Occipital lobe (tissue), 2 donors: Measurements from ENCODE around the gene DGKG. TPM values are rescaled to one million over a fixed set of nuclear protein-coding genes. Genes with fewer than 3 reads are reported as not detected.

Experiments
- DNase-seq: peaks from one replicate; lab custom pipeline; 2025; lab: John Stamatoyannopoulos, UW
- total RNA-seq: library from RNA; depleted of rRNA; stranded (reverse); fragments of >200 nt; gene quantifications from one replicate; pipeline ENCODE4 v1.2.3, GENCODE V29; 2014

Gene DGKG
- total RNA-seq, 1 donor from 2014 or later, result 3.0 TPM

- DNase-seq, result no peak
These were observed 183.6 kb downstream of the DGKG start for GRCh38 chr3:186178412-186178811.

DNA sequence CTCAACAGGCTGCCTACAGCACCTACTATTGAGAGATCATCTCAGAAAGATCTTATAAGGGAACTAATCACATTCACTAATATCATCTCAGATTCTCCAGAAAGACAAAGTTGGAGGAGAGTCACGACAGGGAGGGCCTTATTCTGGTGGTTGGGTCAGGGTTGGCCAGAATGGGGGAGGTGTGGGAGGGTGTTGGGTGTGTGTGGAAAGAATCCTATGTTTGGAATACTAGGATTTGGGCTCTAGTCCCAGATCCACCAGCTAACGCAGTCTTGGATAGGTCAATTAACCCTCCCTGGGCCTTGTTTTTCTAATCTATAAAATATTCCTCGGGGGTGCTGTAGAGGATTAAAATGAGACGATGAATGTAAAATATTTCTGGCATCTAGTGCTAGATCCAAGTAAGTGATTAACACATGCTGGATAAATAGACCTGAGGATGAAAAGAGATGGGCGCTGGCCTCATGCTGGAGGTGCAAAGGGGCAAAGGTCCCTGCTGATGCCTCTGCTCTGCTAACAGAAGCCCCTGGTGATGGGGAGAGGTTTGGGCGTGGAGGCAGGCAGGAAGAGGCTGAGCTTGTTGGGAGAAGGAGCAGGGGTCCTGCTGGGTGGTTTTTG is 185.6 kb downstream of the DGKG start:
- no peak for DNase-seq

GRCh38 chr3:186173224-186173815 is 188.7 kb downstream of the DGKG start:
- no peak for DNase-seq

- DNase-seq, result no peak
These were observed 189.7 kb downstream of the DGKG start for GRCh38 chr3:186172353-186172752.

DNA sequence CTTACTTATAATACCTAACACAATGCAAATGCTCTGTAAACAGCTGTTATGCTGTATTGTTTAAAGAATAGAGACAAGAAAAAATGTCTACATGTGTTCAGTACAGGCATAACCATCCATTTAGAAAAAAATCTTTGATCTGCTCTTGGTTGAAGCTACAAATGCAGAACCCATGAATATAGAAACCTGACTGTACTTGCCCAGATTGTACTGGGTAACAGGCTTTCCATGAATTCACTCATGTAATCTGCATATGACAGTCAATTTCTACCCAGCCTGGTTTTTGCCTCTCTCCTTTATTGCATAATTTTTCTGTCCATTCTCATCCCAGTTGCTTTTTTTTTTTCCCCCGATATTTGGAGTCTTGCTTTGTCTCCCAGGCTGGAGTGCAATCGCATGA is 190.5 kb downstream of the DGKG start:
- no peak for DNase-seq

DNA sequence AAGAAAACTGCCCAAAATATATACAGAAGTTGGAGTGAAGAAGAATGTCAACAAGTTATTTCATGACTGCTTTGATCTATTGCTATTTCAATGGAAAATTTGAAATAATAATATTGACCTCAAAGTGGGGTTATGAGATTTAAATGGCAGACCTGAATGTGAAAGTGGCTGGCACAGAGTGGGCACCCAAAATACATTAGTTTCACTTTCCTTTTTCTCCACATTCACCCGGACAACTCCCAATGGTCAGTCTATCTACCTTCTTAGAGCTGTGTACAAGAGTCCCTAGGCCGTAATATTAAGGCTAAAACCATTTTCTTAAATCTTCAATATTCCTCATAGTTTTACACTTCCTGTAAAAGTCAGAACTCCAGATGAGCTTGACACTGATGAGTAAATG is 191.5 kb downstream of the DGKG start:
- DNase-seq, result no peak

DNA sequence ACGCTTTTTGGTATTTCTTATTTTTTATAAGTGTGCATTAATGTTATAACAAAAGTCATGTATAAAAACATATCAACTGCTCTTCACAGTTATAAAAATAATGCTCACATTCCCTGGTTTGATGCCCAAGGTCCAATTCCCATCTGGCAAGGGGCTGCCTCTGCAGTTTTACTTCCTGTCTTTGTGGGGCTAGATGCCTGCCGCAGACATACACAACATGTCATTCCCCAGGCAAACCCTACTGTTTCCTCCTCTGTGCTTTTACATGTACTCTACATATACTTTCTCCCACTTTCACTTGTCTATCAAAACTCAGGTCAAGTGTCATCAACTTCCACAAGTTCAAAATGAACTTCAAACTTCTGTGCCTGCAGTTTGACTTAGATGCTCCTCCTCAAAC is 192.7 kb downstream of the DGKG start:
- no peak for DNase-seq

GRCh38 chr3:186168976-186169375 is 193.1 kb downstream of the DGKG start:
- DNase-seq, result no peak

- no peak for DNase-seq
These were observed 194.2 kb downstream of the DGKG start for GRCh38 chr3:186167646-186168395.

GRCh38 chr3:186166491-186167288 is 195.3 kb downstream of the DGKG start:
- DNase-seq, result no peak

- DNase-seq, result no peak
These were observed 196.0 kb downstream of the DGKG start for GRCh38 chr3:186166036-186166435.

- no peak for DNase-seq
These were observed 196.7 kb downstream of the DGKG start for GRCh38 chr3:186165331-186165730.

DNA sequence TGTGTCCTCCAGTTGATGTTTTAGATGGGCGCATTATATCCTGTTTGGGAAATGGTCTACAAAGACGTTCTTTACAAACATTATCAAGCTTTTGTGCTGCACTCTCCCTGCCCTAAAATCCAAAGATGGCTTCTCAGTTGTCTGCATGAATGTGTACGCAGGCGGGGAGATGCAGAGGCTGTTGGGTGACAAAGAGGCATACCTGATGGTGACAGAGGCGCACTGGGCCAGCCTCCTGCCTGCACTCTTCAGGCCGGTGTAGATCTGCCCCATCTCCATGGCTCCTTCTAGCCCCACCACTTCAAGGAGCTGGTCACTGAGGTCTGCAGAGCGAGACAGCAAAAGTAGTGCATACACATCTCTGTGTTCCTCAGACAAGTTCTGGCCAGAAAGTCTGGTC is 197.3 kb downstream of the DGKG start:
- DNase-seq, result no peak

GRCh38 chr3:186162221-186162620 is 199.8 kb downstream of the DGKG start:
- no peak for DNase-seq

- DNase-seq, result no peak
These were observed 201.3 kb downstream of the DGKG start for GRCh38 chr3:186160691-186161243.

GRCh38 chr3:186154641-186155040 is 207.4 kb downstream of the DGKG start:
- DNase-seq, result no peak

- DNase-seq, result no peak
These were observed 209.1 kb downstream of the DGKG start for GRCh38 chr3:186152889-186153292.

DNA sequence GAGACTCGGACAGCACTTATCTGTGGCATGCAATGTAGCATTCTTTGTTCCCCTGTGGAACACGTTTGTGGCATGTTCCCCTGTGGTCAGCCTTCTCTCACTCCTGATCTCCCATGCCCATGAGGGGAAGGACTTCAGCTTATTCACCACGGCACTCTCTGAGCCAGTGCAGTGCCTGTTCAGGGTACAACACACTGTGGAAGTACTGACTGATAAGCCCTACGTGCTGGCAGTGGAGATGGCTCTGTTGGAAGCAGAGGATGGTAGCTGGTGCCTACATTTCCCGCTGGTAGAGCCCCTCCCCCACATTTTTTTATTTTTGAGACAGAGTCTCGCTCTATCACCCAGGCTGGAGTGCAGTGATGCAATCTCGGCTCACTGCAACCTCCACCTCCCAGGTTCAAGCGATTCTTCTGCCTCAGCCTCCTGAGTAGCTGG is 209.7 kb downstream of the DGKG start:
- no peak for DNase-seq

- DNase-seq, result no peak
These were observed 210.7 kb downstream of the DGKG start for GRCh38 chr3:186151077-186151971.

DNA sequence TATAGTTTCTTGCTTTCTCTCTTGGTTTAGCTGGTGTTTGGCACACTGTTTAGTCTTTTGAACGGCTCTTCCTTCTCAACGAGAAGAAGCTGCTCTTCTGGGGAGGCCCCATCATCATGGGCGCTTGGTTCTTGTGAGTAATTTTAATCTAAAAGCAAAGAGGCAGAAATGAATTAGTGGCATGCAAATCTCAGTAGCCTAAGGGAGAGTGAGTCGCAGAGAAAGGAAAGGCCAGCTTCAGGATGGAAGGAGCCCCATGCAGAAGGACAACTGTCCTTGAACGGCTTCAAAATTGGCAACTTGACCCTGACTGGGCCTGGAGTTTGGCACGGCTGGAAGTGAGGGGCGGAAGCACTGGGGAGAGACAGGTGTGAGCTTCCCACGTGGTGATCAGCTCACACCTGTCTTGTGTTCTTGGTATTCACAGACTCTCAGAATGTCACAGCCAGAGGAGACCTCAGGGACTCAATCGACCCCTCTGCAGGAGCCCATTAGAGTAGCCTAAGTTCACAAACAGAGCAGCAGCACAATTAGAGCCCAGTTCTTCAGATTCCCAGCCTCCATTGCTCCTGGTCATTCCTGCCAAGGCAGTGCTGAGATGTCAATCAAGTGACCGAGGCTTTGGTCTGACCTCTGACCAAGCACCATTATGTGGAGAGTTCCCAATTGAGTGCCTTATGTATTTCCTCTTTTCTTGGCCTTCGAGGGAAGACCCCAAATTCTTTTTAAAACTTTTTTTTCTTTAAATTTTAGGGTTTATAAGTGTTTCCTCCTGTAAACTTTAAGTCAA is 211.8 kb downstream of the DGKG start:
- DNase-seq, result no peak
